VCaP (cell line): ENCODE data around the gene ABCF3.

Experiments
- H3K27ac ChIP-seq: fragments of 450-650 bp; 2 replicates; pipeline ENCODE4 v1.5.1; 2017
- TF ChIP-seq, protein P1 (sequence below): fragments of 450-650 bp; conservative IDR thresholded peaks from 2 replicates; pipeline ENCODE4 v1.5.1; 2017; ENCODE audit warnings: mild to moderate bottlenecking, moderate library complexity

The ABCF3 gene

DNA sequence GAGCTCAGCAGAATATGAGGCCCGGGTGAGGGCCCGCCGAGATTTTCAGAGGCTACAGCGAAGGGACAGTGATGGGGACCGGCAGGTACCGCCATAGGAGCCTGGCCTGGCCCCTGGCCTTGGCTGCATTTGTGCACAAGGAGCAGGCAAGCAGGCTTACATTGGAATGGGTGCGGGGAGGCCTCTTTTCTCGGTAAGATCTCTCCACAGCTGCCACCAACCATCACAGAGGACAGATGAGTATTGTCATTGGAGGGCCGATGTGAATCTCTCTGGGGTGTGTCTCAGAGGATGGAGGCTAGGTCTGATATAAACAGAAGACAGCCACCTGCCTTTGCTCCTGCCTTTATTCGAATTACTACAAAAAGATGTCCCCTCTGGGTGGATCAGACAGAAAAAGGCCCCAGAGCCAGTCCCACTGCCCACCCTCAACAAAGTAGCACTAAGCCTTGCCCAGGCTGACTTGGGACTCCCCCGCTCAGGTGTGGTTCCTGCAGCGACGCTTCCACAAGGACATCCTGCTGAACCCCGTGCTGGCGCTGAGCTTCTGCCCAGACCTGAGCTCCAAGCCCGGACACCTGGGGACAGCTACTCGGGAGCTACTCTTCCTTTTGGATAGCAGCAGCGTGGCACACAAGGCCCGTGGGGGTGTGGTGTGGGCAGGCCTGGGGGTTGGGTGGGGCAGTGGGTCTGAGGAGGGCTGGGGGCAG, 48.8 kb downstream of the ABCF3 start:
- TF ChIP-seq, protein P1, sequence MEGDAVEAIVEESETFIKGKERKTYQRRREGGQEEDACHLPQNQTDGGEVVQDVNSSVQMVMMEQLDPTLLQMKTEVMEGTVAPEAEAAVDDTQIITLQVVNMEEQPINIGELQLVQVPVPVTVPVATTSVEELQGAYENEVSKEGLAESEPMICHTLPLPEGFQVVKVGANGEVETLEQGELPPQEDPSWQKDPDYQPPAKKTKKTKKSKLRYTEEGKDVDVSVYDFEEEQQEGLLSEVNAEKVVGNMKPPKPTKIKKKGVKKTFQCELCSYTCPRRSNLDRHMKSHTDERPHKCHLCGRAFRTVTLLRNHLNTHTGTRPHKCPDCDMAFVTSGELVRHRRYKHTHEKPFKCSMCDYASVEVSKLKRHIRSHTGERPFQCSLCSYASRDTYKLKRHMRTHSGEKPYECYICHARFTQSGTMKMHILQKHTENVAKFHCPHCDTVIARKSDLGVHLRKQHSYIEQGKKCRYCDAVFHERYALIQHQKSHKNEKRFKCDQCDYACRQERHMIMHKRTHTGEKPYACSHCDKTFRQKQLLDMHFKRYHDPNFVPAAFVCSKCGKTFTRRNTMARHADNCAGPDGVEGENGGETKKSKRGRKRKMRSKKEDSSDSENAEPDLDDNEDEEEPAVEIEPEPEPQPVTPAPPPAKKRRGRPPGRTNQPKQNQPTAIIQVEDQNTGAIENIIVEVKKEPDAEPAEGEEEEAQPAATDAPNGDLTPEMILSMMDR: no peak
- no peak overlapping the region for H3K27ac ChIP-seq

DNA sequence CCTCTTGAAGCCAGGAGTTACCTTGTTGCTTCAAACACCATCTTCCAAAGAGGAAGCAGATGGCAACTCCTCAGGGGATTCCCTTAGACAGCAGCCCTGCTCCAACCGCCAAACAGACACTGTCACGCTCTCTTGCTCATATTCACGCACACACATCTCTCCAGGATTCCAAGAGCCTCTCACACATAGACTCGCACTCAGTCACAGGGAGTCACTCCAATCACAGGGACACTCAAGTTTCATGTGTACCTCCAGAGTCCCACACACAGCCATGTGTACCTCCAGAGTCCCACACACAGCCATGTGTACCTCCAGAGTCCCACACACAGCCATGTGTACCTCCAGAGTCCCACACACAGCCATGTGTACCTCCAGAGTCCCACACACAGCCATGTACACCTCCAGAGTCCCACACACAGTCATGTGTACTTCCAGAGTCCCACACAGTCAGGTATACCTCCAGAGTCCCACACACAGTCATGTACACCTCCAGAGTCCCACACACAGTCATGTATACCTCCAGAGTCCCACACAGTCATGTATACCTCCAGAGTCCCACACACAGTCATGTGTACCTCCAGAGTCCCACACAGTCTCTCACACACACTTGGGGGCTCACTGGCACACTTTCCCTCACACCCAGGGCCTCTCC, 49.5 kb downstream of the ABCF3 start:
- H3K27ac ChIP-seq: no peak overlapping the region
- TF ChIP-seq, protein P1: no peak

DNA sequence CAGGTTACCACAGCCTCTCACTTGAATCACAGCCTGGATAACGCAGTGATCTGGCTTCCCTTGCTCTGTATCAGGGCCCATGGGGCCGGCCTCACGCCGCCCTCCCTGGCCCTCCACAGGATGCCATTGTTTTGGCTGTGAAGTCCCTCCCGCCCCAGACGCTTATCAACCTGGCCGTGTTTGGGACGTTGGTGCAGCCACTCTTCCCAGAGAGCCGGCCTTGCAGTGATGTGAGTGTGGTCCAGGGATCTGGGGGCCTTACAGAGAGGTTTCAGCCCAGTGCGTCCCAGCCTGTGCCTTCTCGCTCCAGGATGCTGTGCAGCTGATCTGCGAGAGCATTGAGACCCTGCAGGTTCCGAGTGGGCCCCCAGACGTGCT, 50.0 kb downstream of the ABCF3 start:
- TF ChIP-seq, protein P1: no peak
- no peak overlapping the region for H3K27ac ChIP-seq

DNA sequence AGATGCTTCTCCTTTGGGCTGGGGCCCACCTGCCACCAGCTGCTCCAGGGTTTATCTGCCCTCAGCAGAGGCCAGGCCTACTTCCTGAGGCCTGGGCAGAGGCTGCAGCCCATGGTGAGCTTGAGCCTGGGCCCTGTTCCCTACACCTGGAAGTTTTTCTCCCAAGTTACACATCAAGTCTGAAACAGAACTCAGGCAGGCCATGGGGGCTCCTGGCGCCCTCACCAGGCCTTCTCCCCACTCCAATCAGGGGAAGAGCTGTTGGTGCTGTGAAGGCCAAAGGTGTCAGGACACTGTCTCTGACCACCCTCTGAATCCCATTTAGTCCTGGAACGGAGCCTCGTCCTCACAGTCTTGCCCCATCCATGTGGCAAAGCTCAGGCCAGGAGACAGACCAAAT, 50.6 kb downstream of the ABCF3 start:
- no peak overlapping the region for H3K27ac ChIP-seq
- TF ChIP-seq, protein P1: no peak

DNA sequence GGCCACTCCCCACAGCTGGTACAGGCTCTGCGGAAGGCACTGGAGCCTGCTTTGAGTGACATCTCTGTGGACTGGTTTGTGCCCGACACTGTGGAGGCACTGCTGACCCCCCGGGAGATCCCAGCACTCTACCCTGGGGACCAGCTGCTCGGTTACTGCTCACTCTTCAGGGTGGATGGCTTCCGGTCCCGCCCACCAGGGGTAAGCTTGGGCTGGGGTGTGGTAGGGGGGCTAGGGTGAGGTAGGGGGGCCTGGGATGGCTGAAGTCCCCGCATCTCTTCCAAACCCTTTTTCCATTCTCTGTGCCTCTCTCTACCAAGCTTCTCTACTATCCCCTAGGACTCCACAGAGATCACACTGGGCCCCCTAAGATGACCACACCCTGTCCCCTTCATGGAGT, 51.2 kb downstream of the ABCF3 start:
- H3K27ac ChIP-seq: no peak overlapping the region
- TF ChIP-seq, protein P1: no peak

DNA sequence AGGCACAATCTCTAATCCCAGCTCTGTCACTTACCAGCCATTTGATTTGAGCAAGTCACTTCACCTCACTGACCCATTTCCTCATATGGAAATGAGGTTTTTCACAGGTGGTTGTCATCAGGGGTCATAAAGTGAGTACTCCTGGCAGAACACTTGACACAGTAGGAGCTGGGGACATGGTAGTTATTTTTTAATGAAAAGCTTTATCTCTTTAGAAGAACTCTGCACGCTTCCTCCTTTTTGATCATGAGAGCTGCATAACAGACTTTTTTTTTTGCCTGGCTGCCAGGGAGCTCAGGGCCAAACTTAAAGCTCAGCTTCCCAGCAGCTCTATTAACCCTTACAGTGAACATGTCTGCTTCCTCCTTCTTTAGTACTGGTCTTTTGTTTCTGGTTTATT, 51.8 kb downstream of the ABCF3 start:
- H3K27ac ChIP-seq: no peak overlapping the region
- TF ChIP-seq, protein P1: no peak

DNA sequence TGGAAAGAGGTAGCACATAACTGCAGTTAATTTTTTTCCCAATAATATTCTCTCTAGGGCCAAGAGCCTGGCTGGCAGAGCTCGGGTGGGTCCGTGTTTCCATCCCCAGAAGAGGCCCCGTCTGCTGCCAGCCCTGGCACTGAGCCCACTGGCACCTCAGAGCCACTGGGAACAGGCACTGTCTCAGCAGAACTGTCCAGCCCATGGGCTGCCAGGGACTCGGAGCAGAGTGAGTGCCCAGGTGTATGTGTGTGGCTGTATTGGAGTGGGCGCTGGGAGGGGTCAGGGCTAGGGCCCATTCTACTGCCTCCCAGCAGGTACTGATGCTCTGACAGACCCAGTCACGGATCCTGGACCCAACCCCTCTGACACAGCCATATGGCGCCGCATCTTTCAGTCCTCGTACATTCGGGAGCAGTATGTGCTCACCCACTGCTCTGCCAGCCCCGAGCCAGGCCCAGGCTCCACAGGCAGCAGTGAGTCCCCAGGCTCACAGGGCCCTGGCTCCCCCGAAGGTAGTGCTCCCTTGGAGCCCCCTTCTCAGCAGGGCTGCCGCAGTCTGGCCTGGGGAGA, 52.3 kb downstream of the ABCF3 start:
- H3K27ac ChIP-seq: no peak overlapping the region
- TF ChIP-seq, protein P1: no peak
